ENCODE results near the gene COL1A2. TPM values are rescaled to one million over a fixed set of nuclear protein-coding genes. Genes with fewer than 3 reads are reported as not detected.

COL1A2 gene
- total RNA-seq, 1 donor from 2014 or later, result 11.2 TPM

DNA sequence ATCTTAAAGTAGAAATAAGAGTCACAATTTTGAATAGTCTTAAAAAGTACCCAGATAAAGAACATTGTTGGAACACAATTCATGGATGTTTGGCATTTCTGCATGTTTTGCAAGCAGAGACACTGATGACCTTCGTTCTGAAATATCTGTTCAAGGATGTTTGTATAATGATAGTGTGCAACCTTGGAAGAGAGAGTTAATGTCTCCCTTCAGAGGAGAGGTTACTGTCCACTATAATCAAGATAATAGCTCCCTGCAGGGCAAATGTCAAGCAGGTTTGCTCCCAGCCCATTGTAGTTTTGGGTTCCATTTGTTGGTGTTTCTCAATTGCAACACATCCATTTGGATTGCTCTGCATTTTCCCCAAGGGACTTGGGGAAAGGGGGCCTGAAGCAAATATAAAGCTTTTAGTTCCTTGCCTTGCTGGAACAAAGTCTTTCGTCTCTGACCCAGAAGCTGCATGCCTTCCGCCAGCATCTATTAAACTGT lies 45.2 kb downstream of the COL1A2 start:
- DNase-seq (ENCODE audit: low read depth), result no peak
- Histone ChIP-seq H3K4me3 (ENCODE audit: low read depth, low read length) (no peak overlapping the region), H3K27me3 (ENCODE audit: control insufficient read depth, insufficient read depth, low read length) (no peaks in the 10 kb centered on the region), H3K36me3 (ENCODE audit: control insufficient read depth, insufficient read depth, low read length) (no peaks in the 10 kb centered on the region)
- TF ChIP-seq, protein P1, sequence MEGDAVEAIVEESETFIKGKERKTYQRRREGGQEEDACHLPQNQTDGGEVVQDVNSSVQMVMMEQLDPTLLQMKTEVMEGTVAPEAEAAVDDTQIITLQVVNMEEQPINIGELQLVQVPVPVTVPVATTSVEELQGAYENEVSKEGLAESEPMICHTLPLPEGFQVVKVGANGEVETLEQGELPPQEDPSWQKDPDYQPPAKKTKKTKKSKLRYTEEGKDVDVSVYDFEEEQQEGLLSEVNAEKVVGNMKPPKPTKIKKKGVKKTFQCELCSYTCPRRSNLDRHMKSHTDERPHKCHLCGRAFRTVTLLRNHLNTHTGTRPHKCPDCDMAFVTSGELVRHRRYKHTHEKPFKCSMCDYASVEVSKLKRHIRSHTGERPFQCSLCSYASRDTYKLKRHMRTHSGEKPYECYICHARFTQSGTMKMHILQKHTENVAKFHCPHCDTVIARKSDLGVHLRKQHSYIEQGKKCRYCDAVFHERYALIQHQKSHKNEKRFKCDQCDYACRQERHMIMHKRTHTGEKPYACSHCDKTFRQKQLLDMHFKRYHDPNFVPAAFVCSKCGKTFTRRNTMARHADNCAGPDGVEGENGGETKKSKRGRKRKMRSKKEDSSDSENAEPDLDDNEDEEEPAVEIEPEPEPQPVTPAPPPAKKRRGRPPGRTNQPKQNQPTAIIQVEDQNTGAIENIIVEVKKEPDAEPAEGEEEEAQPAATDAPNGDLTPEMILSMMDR (IDR thresholded peaks at IDR 0.05; ENCODE audit: insufficient read depth, low read length, poor library complexity, severe bottlenecking), result no peak

DNA sequence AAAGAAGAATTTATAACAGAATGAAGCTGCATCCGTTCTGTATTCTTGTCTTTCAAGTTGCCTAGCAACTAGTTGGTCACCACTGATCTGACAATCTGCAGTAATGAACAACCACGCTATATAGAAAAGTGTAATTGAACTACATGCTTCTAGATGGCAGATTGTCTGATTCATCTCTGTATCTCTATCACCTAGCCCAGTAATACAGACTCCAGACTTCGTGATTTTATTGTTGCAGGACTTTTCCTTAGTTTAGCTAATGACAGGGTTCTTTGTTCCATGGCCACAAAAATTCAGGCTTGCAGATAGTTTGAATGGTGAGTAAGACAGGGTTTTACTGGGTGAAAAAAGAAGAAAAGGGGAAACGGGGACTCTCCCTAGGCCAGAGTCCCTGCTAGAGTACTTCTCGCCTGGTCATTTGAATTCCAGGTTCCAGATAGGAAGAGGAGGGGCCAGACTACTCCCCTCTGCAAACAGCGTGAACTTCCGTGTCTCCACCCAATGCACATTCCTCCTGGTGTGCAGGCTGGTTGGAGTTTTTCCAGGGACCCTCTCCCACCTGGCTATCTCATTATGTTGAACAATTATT lies 45.9 kb downstream of the COL1A2 start:
- DNase-seq (ENCODE audit: low read depth), result no peak
- Histone ChIP-seq H3K36me3 (ENCODE audit: control insufficient read depth, insufficient read depth, low read length) (no peaks in the 10 kb centered on the region), H3K27me3 (ENCODE audit: control insufficient read depth, insufficient read depth, low read length) (no peaks in the 10 kb centered on the region), H3K4me3 (ENCODE audit: low read depth, low read length) (no peak overlapping the region)
- TF ChIP-seq, protein P1 (IDR thresholded peaks at IDR 0.05; ENCODE audit: insufficient read depth, low read length, poor library complexity, severe bottlenecking), result no peak

DNA sequence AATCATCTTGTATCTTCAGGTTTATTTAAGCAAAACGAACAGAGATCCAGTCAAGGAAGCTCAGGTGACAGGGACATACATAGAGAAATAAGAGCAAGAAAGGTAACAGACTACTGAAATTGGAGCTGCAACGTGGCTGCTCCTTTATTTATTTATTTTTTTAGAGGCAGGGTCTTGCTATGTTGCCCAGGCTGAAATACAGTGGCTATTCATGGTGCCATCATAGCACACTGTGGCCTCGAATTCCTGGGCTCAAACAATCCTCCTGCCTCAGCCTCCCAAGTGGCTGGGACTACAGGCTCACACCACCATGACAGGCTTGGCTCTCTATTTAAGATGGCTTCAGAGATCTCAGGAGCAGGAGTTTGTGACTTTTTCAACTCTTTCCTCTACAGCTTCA lies 46.4 kb downstream of the COL1A2 start:
- H3K27me3 ChIP-seq (ENCODE audit: control insufficient read depth, insufficient read depth, low read length), result no peaks in the 10 kb centered on the region

DNA sequence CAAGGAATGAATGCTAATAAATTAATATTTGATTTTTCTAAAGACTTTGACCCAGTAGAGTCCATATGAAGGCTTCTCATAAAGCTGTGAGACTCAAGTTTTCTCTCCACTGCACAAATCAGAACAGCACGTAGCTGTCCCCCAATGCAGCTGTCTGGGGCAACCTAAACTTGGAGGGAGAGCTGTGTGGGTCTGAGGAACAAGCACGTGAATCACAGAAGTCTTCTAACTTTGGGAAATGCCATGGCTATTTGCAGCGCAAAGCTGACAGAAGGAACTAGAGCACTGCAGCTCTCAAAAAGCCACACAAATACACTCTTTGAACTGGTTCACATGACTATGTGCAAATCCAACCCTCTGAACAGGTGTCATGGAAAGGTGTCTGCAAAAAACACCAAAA lies 47.9 kb downstream of the COL1A2 start:
- no peaks in the 10 kb centered on the region for H3K36me3 ChIP-seq (ENCODE audit: control insufficient read depth, insufficient read depth, low read length)
- H3K27me3 ChIP-seq (ENCODE audit: control insufficient read depth, insufficient read depth, low read length), result no peaks in the 10 kb centered on the region
- TF ChIP-seq, protein P1 (IDR thresholded peaks at IDR 0.05; ENCODE audit: insufficient read depth, low read length, poor library complexity, severe bottlenecking), result no peak
- no peak for DNase-seq (ENCODE audit: low read depth)
- no peak overlapping the region for H3K4me3 ChIP-seq (ENCODE audit: low read depth, low read length)

More for the DNA sequence above, 46.4 kb downstream of the COL1A2 start:
- TF ChIP-seq, protein P1 (IDR thresholded peaks at IDR 0.05; ENCODE audit: insufficient read depth, low read length, poor library complexity, severe bottlenecking), result no peak
- Histone ChIP-seq H3K4me3 (ENCODE audit: low read depth, low read length) (no peak overlapping the region), H3K36me3 (ENCODE audit: control insufficient read depth, insufficient read depth, low read length) (no peaks in the 10 kb centered on the region)
- no peak for DNase-seq (ENCODE audit: low read depth)

DNA sequence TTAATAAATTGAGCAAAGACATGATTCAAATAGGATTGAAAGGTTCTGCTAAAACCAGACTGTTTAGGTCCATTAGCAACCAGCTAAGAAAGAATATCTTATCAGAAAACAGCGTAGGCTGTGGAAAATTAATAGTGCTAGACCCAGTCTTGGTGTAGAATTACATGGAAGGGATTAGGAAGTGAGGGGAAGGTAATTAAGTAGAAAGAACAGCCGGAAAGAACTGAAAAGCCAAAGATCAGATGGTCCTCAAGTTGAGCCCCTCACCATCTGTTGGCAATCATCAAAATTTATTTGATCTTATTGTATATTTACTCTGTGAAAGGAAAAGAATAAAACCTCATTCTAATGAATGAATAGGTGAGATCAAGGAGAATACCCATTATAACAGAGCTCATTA lies 50.1 kb downstream of the COL1A2 start:
- H3K36me3 ChIP-seq (ENCODE audit: control insufficient read depth, insufficient read depth, low read length), result no peaks in the 10 kb centered on the region
- TF ChIP-seq, protein P1 (IDR thresholded peaks at IDR 0.05; ENCODE audit: insufficient read depth, low read length, poor library complexity, severe bottlenecking), result no peak
- no peak overlapping the region for H3K4me3 ChIP-seq (ENCODE audit: low read depth, low read length)
- no peak for DNase-seq (ENCODE audit: low read depth)
- no peaks in the 10 kb centered on the region for H3K27me3 ChIP-seq (ENCODE audit: control insufficient read depth, insufficient read depth, low read length)

DNA sequence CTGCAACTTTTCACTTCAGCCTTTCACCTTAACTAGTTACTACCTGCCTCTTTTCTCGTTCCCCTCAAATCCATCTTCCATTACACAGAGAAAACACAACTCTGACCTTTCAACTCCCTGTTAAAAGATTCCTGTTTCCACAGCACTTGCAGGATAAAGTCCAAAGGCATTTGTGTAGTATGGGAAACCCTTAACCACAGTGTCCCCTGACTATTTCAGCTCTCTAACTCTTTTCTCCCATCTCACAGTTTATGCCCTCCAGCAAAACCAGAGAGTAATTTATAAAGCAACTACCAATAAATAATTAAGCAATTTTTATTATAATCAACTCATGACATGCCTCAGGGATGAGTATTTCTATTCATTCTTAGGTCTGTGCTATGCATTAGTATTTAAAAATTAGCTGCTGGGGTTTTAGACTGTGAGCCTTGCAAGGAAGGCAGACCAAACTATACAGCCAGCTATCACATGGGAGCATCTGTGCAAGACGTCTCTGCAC lies 51.0 kb downstream of the COL1A2 start:
- DNase-seq (ENCODE audit: low read depth), result no peak
- no peak overlapping the region for H3K4me3 ChIP-seq (ENCODE audit: low read depth, low read length)

More for the DNA sequence above, 51.0 kb downstream of the COL1A2 start:
- no peaks in the 10 kb centered on the region for H3K27me3 ChIP-seq (ENCODE audit: control insufficient read depth, insufficient read depth, low read length)
- TF ChIP-seq, protein P1 (IDR thresholded peaks at IDR 0.05; ENCODE audit: insufficient read depth, low read length, poor library complexity, severe bottlenecking), result no peak
- H3K36me3 ChIP-seq (ENCODE audit: control insufficient read depth, insufficient read depth, low read length), result no peaks in the 10 kb centered on the region
